ENCODE results near the gene MBD3.

MBD3 gene

GRCh38 chr19:1566392-1567115 lies 26.1 kb downstream of the MBD3 start:
- TF ChIP-seq, protein P1, sequence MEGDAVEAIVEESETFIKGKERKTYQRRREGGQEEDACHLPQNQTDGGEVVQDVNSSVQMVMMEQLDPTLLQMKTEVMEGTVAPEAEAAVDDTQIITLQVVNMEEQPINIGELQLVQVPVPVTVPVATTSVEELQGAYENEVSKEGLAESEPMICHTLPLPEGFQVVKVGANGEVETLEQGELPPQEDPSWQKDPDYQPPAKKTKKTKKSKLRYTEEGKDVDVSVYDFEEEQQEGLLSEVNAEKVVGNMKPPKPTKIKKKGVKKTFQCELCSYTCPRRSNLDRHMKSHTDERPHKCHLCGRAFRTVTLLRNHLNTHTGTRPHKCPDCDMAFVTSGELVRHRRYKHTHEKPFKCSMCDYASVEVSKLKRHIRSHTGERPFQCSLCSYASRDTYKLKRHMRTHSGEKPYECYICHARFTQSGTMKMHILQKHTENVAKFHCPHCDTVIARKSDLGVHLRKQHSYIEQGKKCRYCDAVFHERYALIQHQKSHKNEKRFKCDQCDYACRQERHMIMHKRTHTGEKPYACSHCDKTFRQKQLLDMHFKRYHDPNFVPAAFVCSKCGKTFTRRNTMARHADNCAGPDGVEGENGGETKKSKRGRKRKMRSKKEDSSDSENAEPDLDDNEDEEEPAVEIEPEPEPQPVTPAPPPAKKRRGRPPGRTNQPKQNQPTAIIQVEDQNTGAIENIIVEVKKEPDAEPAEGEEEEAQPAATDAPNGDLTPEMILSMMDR (IDR thresholded peaks at IDR 0.05; ENCODE audit: insufficient read depth, low read length, missing control alignments) = no peak
- POLR2A ChIA-PET = interaction anchor here (1.0 to 1.1 kb wide), 2 partner anchors 26 to 39 kb away, joined by 3 to 6 read pairs; partner anchors contain the start of genes MBD3 and UQCR11
- peak overlapping the region; percentile 78 for H3K4me3 ChIP-seq (ENCODE audit: low read depth, low read length)
- DNase-seq (ENCODE audit: low read depth, low spot score) = peak; percentile 9
- CTCF ChIA-PET = interaction anchor here (1.3 kb wide), 1 partner anchor 15 kb away, joined by 4 read pairs; no protein-coding TSS in a partner anchor

- no peak overlapping the region for H3K4me3 ChIP-seq (ENCODE audit: low read depth, low read length)
- ChIA-PET POLR2A (no interaction called here), CTCF (interaction anchor here (0.8 to 4.8 kb wide), 2 partner anchors 12 to 17 kb away, joined by 3 to 26 read pairs; no protein-coding TSS in a partner anchor)
- no peak for DNase-seq (ENCODE audit: low read depth, low spot score)
- TF ChIP-seq, protein P1 (IDR thresholded peaks at IDR 0.05; ENCODE audit: insufficient read depth, low read length, missing control alignments) = no peak
Observed at GRCh38 chr19:1563251-1563650, 29.4 kb downstream of the MBD3 start.

DNA sequence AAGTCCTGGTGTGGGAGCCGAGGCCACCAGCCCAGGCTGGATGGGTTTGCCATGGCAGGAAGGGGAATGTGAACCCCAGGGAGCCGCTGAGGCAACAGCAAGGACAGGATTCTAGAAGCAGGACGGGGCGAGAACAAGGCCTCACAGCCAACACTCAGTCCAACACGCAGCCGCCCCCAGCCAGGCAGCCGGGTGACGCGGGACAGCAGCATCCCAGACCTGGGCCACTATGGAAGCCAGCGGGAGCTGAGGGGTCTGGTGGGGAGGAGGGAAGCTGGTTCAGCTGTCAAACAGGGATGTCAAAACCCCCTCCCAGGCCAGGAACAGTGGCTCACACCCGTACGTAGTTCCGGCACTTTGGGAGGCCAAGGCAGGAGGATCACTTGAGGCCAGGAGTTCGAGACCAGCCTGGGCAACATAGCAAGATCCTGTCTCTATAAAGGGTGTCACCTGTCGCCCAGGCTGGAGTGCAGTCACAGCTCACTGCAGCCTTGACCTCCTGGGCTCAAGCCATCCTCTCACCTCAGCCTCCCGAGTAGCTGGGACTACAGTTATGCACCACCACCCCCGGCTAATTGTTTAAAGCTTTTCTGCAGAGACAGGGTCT lies 31.3 kb downstream of the MBD3 start:
- TF ChIP-seq, protein P1 (IDR thresholded peaks at IDR 0.05; ENCODE audit: insufficient read depth, low read length, missing control alignments) = no peak
- ChIA-PET CTCF (interaction anchor here (4.8 kb wide), 1 partner anchor 15 kb away, joined by 26 read pairs; no protein-coding TSS in a partner anchor), POLR2A (interaction anchor here (0.5 kb wide), 1 partner anchor 10 kb away, joined by 3 read pairs; no protein-coding TSS in a partner anchor)
- DNase-seq (ENCODE audit: low read depth, low spot score) = no peak
- no peak overlapping the region for H3K4me3 ChIP-seq (ENCODE audit: low read depth, low read length)

GRCh38 chr19:1560286-1560882 lies 32.3 kb downstream of the MBD3 start:
- no peak overlapping the region for H3K4me3 ChIP-seq (ENCODE audit: low read depth, low read length)
- CTCF ChIA-PET = interaction anchor here (4.8 kb wide), 1 partner anchor 14 kb away, joined by 26 read pairs; no protein-coding TSS in a partner anchor
- POLR2A ChIA-PET = interaction anchor here (0.5 kb wide), 1 partner anchor 9 kb away, joined by 3 read pairs; no protein-coding TSS in a partner anchor
- no peak for DNase-seq (ENCODE audit: low read depth, low spot score)
- TF ChIP-seq, protein P1 (IDR thresholded peaks at IDR 0.05; ENCODE audit: insufficient read depth, low read length, missing control alignments) = no peak

DNA sequence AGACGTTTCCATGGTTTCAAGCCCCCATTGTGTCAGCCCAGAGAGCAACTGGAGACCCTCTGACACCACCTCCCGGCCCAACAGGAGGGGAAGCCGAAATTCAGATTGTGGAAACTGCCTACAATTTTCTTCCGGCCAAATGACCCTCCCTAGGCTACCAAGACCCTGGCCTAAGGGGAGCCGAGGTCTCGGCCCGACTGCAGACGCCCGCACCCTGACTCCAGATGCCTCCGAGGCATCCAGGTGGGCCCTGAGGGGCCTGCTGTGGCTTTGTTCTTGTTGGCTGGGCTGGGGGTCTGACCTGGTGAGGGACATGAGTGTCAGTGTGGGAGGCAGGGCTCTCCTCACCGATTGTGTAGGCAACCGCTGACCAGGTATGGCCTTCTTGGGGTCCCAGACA lies 34.1 kb downstream of the MBD3 start:
- TF ChIP-seq, protein P1 (IDR thresholded peaks at IDR 0.05; ENCODE audit: insufficient read depth, low read length, missing control alignments) = no peak
- ChIA-PET CTCF (interaction anchor here (1.2 kb wide), 1 partner anchor 118 kb away, joined by 3 read pairs; no protein-coding TSS in a partner anchor), POLR2A (no interaction called here)
- no peak for DNase-seq (ENCODE audit: low read depth, low spot score)
- H3K4me3 ChIP-seq (ENCODE audit: low read depth, low read length) = no peak overlapping the region

Measured in AG04449 (cell line).